Measurements from ENCODE around the gene MEDAG.

The MEDAG gene

GRCh38 chr13:30873499-30873898 is 32.6 kb upstream of the MEDAG start:
- no peak for DNase-seq

GRCh38 chr13:30874111-30874510 is 32.0 kb upstream of the MEDAG start:
- DNase-seq: no peak

- DNase-seq: no peak
Measured at GRCh38 chr13:30874561-30874960, 31.5 kb upstream of the MEDAG start.

- DNase-seq: no peak
Measured at GRCh38 chr13:30877335-30877734, 28.7 kb upstream of the MEDAG start.

GRCh38 chr13:30880151-30880855 is 25.8 kb upstream of the MEDAG start:
- DNase-seq: no peak

GRCh38 chr13:30880856-30881155 is 25.3 kb upstream of the MEDAG start:
- no peak for DNase-seq

- no peak for DNase-seq
Measured at GRCh38 chr13:30881191-30881651, 24.9 kb upstream of the MEDAG start.

GRCh38 chr13:30882026-30882850 is 23.8 kb upstream of the MEDAG start:
- no peak for DNase-seq

GRCh38 chr13:30882996-30883766 is 22.9 kb upstream of the MEDAG start:
- no peak for DNase-seq

- no peak for DNase-seq
Measured at GRCh38 chr13:30884543-30884942, 21.5 kb upstream of the MEDAG start.

GRCh38 chr13:30889196-30889690 is 16.8 kb upstream of the MEDAG start:
- DNase-seq: no peak

GRCh38 chr13:30892966-30893365 is 13.1 kb upstream of the MEDAG start:
- DNase-seq: no peak

- DNase-seq: no peak
Measured at GRCh38 chr13:30895773-30896172, 10.3 kb upstream of the MEDAG start.

GRCh38 chr13:30898070-30898469 is 8.0 kb upstream of the MEDAG start:
- no peak for DNase-seq

GRCh38 chr13:30898678-30899241 is 7.3 kb upstream of the MEDAG start:
- no peak for DNase-seq

GRCh38 chr13:30900436-30900835 is 5.6 kb upstream of the MEDAG start:
- DNase-seq: no peak

- no peak for DNase-seq
Measured at GRCh38 chr13:30900952-30901749, 4.9 kb upstream of the MEDAG start.

GRCh38 chr13:30904043-30904442 is 2.0 kb upstream of the MEDAG start:
- DNase-seq: no peak

GRCh38 chr13:30906411-30907051 is 460 bp downstream of the MEDAG start:
- no peak for DNase-seq

- DNase-seq: no peak
Measured at GRCh38 chr13:30907121-30907861, 1.2 kb downstream of the MEDAG start.

- no peak for DNase-seq
Measured at GRCh38 chr13:30908416-30908980, 2.4 kb downstream of the MEDAG start.

Data from activated naive CD4-positive, alpha-beta T cell treated with Interleukin-2 at 50 U/mL for 16 hours (primary cell).